Dedifferentiated amniotic fluid mesenchymal stem cell (primary cell): ENCODE measurements around the gene GLMP.
"Not testable (repeated sequence)": the region's sequence is repeated elsewhere in the genome, so short reads cannot be mapped to it uniquely, and the experiment has no call there.

ENCODE experiments used
- DNase-seq: peaks from one replicate; pipeline ENCODE4 v3.0.0-alpha.2; 2016; ENCODE audit errors: extremely low spot score

Gene GLMP

GRCh38 chr1:156295391-156295947 is at the start of gene GLMP:
Gene GLMP (minus strand): TSS chr1:156295679. CDS start chr1:156295645, 34 bp downstream.
- DNase-seq, result peak; percentile 59

- no peak for DNase-seq
These were observed 48.9 kb upstream of the GLMP start for GRCh38 chr1:156344409-156344808.

- DNase-seq, result no peak
These were observed 46.9 kb upstream of the GLMP start for GRCh38 chr1:156342166-156342955.

- DNase-seq, result peak; percentile 100
These were observed 42.9 kb upstream of the GLMP start, which contains the start of the genes CCT3 and TSACC for GRCh38 chr1:156338180-156338976. Gene CCT3 (minus strand): TSS chr1:156338292. CDS start chr1:156338184, 108 bp downstream. Gene TSACC (plus strand): TSS chr1:156338526. CDS start chr1:156339758, 1,232 bp downstream.

- DNase-seq, result no peak
These were observed 42.4 kb upstream of the GLMP start for GRCh38 chr1:156337888-156338179.

GRCh38 chr1:156337052-156337887 is 41.8 kb upstream of the GLMP start:
- no peak for DNase-seq

DNA sequence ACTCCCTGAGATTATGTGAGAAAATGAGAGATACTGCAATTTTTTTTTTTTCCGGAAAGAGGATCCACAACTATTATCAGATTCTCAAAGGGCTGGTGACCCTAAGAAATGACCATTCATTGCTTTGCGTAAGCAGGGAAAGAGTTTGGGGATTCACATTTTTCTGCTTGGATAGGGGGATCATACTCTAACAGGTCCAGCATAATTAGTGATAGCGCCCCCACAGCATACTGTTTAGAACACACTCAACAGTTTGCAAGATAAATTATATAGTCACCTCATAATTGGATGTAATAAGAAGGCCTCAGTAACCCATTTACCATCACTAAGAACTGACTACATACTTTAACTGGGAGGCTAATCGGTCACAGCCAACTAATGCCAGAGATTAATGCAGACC is 40.8 kb upstream of the GLMP start:
- DNase-seq, result no peak

- not testable (repeated sequence) for DNase-seq
These were observed 27.7 kb upstream of the GLMP start for GRCh38 chr1:156323179-156323578.

DNA sequence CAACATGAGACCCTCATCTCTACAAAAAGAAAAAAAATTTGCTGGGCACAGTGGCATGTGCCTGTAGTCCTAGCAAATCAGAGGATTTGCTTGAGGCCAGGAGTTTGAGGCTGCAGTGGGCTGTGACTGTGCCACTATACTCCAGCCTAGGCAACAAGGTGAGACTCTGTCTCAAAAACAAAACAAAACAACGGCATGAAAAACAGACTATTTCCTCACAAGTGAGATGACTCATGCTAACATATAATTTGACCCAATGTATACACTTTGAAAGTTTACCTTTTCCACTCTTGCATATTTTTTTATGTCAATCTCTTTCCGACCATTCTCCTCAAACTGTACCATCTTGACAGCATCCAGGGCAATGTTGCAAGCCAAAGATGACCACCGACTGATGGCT is 25.1 kb upstream of the GLMP start:
- no peak for DNase-seq

- peak; percentile 23 for DNase-seq
These were observed 24.2 kb upstream of the GLMP start for GRCh38 chr1:156319664-156320063.

DNA sequence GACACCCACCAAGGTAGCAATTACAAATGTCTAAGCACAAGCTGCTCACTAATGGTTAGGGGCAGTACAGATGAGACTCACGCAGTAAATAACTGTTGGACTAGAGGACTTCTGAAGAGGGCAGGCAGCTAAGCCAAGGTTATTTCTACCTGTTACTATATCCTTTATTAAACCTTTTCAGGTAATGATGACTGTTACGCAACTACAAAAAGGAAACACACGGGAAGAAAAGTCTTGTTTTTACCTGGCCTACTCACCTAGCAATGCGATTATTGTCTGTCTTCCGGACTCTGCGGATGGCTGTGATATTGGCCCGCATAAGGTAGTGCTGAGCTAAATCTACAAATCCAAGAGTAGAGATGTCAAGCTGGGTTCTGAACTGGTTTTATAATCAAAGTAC is 21.4 kb upstream of the GLMP start:
- no peak for DNase-seq

DNA sequence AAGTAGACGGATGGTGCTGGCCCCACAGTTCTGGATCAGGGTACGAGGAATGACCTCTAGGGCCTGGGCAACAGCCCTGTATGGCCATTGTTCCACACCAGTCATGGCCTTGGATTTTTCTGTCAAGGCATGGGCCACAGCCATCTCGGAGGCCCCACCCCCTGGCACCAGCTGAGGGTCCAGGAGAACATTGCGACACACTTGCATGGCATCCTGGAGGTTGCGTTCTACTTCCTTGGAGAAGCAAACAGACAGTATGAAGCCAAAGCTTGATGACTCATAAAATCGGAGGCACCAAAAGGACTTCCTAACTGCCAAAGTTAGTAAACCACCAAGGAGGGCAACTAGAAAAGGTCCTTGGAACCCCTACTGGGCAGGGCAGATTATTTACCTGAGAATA is 15.5 kb upstream of the GLMP start:
- DNase-seq, result no peak

DNA sequence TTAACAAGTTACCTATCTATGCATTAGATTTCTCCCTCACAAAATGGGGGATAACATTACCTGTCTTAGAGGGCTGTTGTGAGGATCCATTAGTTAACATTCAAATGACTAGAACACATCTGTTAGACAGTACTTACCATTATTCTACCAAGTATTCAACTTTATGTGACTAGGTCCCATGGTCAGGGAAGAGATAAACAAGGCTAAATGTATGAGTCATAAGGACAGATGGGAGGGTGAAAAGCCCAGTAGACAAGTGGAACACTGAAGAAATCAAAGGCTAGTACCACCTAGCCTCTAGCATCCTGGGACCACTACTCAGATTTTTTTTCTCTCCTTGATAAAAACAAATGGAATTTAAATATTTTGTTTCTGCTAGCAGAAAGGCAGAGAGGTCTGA is 12.6 kb upstream of the GLMP start:
- no peak for DNase-seq

GRCh38 chr1:156305215-156305614 is 9.7 kb upstream of the GLMP start:
- no peak for DNase-seq

GRCh38 chr1:156303241-156303640 is 7.8 kb upstream of the GLMP start:
- DNase-seq, result no peak

- no peak for DNase-seq
These were observed 3.4 kb upstream of the GLMP start, which contains the start of gene VHLL for GRCh38 chr1:156298852-156299357. Gene VHLL (minus strand): TSS chr1:156299307. CDS start chr1:156299189, 118 bp downstream.

GRCh38 chr1:156293895-156294294 is 1.6 kb downstream of the GLMP start:
- no peak for DNase-seq

- no peak for DNase-seq
These were observed 2.4 kb downstream of the GLMP start for GRCh38 chr1:156293098-156293434.

DNA sequence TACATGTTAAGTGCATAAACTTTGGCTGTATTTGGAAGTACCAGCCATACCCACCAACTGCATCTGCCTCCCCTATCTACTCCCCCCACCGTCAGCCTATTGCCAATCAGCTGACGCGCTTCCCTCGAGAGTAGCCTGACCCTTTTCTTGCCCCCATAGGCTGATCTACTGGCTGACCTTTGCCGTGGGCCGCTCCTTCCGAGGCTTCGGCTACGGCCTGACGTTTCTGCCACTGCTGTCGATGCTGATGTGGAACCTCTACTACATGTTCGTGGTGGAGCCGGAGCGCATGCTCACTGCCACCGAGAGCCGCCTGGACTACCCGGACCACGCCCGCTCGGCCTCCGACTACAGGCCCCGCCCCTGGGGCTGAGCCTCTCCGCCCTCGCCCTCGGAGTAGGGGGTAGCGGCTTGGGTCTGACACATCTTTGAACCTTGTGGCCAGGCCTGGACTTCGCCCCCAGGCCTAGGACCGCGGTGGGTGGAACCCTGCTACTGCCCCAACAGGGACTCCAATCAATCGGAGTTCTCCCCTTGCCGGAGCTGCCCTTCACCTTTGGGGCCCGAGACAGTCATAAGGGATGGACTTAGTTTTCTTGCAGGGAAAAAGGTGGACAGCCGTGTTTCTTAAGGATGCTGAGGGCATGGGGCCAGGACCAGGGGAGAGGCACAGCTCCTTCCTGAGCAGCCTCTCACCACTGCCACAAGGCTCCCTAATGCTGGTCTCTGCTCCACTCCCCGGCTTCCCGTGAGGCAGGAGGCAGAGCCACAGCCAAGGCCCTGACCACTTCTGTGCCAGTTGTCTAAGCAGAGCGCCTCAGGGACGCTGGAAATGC is 4.0 kb downstream of the GLMP start:
- peak; percentile 83 for DNase-seq

- no peak for DNase-seq
These were observed 5.6 kb downstream of the GLMP start for GRCh38 chr1:156289857-156290256.

DNA sequence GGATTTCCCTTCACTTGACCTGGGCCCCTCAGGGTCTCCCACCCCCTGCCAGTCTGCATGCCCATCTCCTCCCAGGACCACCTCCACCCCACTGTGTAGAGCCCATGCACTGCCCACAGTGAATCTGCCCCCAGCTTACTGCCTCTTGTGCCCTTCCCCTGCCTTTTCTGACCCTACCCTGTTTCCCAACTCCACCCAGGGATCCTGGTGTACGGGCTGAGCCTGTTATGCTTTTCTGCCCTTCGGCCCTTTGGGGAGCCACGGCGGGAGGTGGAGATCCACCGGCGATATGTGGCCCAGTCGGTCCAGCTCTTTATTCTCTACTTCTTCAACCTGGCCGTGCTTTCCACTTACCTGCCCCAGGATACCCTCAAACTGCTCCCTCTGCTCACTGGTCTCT is 9.4 kb downstream of the GLMP start:
- DNase-seq, result no peak
